ENCODE measurements around the gene WRAP53. TPM values are rescaled to one million over a fixed set of nuclear protein-coding genes. Genes with fewer than 3 reads are reported as not detected.

The WRAP53 gene
- total RNA-seq, 6 donors from 2014 or later: 6.0 to 10.3 (median 7.8) TPM

GRCh38 chr17:7717756-7718350, 29.6 kb downstream of the WRAP53 start:
- H3K4me1 ChIP-seq: peaks cover 14 to 23% (median 21%) of the 10 kb centered on the region in 4 donors
- ATAC-seq (ENCODE audit: low FRiP score in 2 of 2): peak in 1 of 2 donors; percentile 38

GRCh38 chr17:7719661-7720060, 31.4 kb downstream of the WRAP53 start:
- Histone ChIP-seq H3K27me3 (peaks cover 0 to 27% (median 3%) of the 10 kb centered on the region in 4 donors), H3K4me3 (no peak overlapping the region), H3K27ac (no peak overlapping the region), H3K9me3 (no peaks in the 10 kb centered on the region), H3K4me1 (peaks cover 14 to 23% (median 21%) of the 10 kb centered on the region in 4 donors), H3K36me3 (no peaks in the 10 kb centered on the region)
- 64 to 68% methylated on average over 7 to 8 of the region's 9 CpGs for WGBS, 2 donors
- DNase-seq (no peak), ATAC-seq (ENCODE audit: low FRiP score in 2 of 2) (no peak)
- TF ChIP-seq EP300 (IDR thresholded peaks at IDR 0.05) (no peak), POLR2AphosphoS5 (IDR thresholded peaks at IDR 0.05) (no peak), POLR2A (IDR thresholded peaks at IDR 0.05) (no peak), CTCF (IDR thresholded peaks at IDR 0.05) (no peak)

More at GRCh38 chr17:7717756-7718350, 29.6 kb downstream of the WRAP53 start:
- peak in 1 of 4 donors; percentile 4 for TF ChIP-seq POLR2A (IDR thresholded peaks at IDR 0.05)
- TF ChIP-seq POLR2AphosphoS5 (IDR thresholded peaks at IDR 0.05): no peak
- no peak for TF ChIP-seq CTCF (IDR thresholded peaks at IDR 0.05)
- TF ChIP-seq EP300 (IDR thresholded peaks at IDR 0.05): no peak
- DNase-seq: no peak
- Histone ChIP-seq H3K36me3 (no peaks in the 10 kb centered on the region), H3K27me3 (peaks cover 0 to 27% (median 3%) of the 10 kb centered on the region in 4 donors), H3K4me3 (peak overlapping the region; percentile 46 to 63 (median 54)), H3K27ac (peak overlapping the region in 2 of 4 donors; percentile 60 to 75), H3K9me3 (no peaks in the 10 kb centered on the region)
- 5 to 14% methylated on average over 8 to 16 of the region's 16 CpGs for WGBS, 2 donors

- 48 to 55% methylated on average over 4 of the region's 4 CpGs for WGBS, 2 donors
- H3K27ac ChIP-seq: no peak overlapping the region
- H3K27me3 ChIP-seq: peaks cover 0 to 26% (median 3%) of the 10 kb centered on the region in 4 donors
- peaks cover 14 to 23% (median 21%) of the 10 kb centered on the region in 4 donors for H3K4me1 ChIP-seq
- no peak overlapping the region for H3K4me3 ChIP-seq
- DNase-seq (no peak), ATAC-seq (ENCODE audit: low FRiP score in 2 of 2) (no peak)
- H3K36me3 ChIP-seq: no peaks in the 10 kb centered on the region
- TF ChIP-seq CTCF (IDR thresholded peaks at IDR 0.05) (no peak), POLR2AphosphoS5 (IDR thresholded peaks at IDR 0.05) (no peak)
- H3K9me3 ChIP-seq: no peaks in the 10 kb centered on the region
Measured at GRCh38 chr17:7720125-7720524, 31.8 kb downstream of the WRAP53 start.

- Histone ChIP-seq H3K4me3 (no peak overlapping the region), H3K4me1 (peaks cover 8 to 17% (median 15%) of the 10 kb centered on the region in 4 donors), H3K36me3 (no peaks in the 10 kb centered on the region), H3K9me3 (no peaks in the 10 kb centered on the region), H3K27me3 (peaks cover 0 to 11% (median 3%) of the 10 kb centered on the region in 4 donors), H3K27ac (no peak overlapping the region)
- DNase-seq: no peak
- TF ChIP-seq CTCF (IDR thresholded peaks at IDR 0.05) (no peak), POLR2AphosphoS5 (IDR thresholded peaks at IDR 0.05) (no peak), EP300 (IDR thresholded peaks at IDR 0.05) (no peak), POLR2A (IDR thresholded peaks at IDR 0.05) (no peak)
- no peak for ATAC-seq (ENCODE audit: low FRiP score in 2 of 2)
- 68 to 83% methylated on average over 2 of the region's 2 CpGs for WGBS, 2 donors
Measured at GRCh38 chr17:7721612-7722011, 33.3 kb downstream of the WRAP53 start.

GRCh38 chr17:7727886-7728285, 39.6 kb downstream of the WRAP53 start:
- no peaks in the 10 kb centered on the region for H3K27me3 ChIP-seq
- H3K4me1 ChIP-seq: peaks cover 0 to 1% (median 0%) of the 10 kb centered on the region in 4 donors
- no peaks in the 10 kb centered on the region for H3K9me3 ChIP-seq
- H3K36me3 ChIP-seq: no peaks in the 10 kb centered on the region
- no peak for ATAC-seq (ENCODE audit: low FRiP score in 2 of 2)
- WGBS, 2 donors: 50 to 61% methylated on average over 3 of the region's 3 CpGs
- DNase-seq: no peak
- TF ChIP-seq CTCF (IDR thresholded peaks at IDR 0.05): no peak
- no peak for TF ChIP-seq EP300 (IDR thresholded peaks at IDR 0.05)
- no peak for TF ChIP-seq POLR2A (IDR thresholded peaks at IDR 0.05)
- no peak for TF ChIP-seq POLR2AphosphoS5 (IDR thresholded peaks at IDR 0.05)
- no peak overlapping the region for H3K27ac ChIP-seq
- no peak overlapping the region for H3K4me3 ChIP-seq

All from upper lobe of left lung (tissue), 6 donors.